Measurements from ENCODE around the gene YY1AP1. TPM values are rescaled to one million over a fixed set of nuclear protein-coding genes. Genes with fewer than 3 reads are reported as not detected.
"Not testable (repeated sequence)": the region's sequence is repeated elsewhere in the genome, so short reads cannot be mapped to it uniquely, and the experiment has no call there.

Gene YY1AP1, protein sequence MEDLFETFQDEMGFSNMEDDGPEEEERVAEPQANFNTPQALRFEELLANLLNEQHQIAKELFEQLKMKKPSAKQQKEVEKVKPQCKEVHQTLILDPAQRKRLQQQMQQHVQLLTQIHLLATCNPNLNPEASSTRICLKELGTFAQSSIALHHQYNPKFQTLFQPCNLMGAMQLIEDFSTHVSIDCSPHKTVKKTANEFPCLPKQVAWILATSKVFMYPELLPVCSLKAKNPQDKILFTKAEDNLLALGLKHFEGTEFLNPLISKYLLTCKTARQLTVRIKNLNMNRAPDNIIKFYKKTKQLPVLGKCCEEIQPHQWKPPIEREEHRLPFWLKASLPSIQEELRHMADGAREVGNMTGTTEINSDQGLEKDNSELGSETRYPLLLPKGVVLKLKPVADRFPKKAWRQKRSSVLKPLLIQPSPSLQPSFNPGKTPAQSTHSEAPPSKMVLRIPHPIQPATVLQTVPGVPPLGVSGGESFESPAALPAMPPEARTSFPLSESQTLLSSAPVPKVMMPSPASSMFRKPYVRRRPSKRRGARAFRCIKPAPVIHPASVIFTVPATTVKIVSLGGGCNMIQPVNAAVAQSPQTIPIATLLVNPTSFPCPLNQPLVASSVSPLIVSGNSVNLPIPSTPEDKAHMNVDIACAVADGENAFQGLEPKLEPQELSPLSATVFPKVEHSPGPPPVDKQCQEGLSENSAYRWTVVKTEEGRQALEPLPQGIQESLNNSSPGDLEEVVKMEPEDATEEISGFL
- 10 to 100 TPM; 59.6 to 76.0 TPM for total RNA-seq

DNA sequence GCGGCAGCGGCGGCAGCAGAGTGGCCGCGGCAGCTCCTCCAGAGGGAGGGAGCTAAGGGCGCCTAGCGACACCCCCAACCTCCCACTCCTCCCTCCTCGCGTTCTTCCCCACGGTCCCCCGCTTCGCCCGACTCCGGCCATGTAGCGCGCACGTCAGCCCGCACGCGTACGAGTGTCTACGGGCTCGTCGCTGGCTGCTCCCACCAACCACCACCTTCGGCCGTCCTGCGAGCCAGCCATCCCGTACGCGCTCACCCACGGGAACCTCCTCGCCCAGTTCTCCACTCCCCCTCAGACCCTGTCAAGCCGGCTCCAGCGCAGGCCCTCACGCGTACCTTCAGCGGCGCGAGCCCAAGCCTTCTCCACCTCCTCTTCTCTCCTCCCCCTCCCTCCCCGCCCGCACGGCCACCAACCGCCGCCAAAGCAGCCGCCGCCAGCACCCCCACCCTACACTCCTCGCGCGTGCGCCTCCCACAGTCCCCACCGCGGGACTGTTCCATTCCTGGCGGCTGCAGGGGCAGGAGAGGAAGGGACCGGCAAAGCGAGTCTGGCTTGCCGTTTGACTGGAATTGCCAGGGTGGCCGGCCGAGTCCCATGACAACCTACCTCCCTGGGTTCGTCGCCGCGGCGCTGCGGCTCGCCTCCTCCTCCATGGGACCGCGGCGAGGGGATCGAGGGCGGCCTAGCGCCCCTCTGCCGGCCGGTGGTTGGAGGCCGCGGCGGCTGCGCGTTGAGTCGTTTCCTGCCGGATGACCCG is at the start of gene YY1AP1:
Gene YY1AP1 (minus strand): TSS at position 451 of the 757 bp plus-strand sequence. CDS start 8,338 bp downstream, outside the sequence.
- CTCF ChIA-PET: no interaction called here

DNA sequence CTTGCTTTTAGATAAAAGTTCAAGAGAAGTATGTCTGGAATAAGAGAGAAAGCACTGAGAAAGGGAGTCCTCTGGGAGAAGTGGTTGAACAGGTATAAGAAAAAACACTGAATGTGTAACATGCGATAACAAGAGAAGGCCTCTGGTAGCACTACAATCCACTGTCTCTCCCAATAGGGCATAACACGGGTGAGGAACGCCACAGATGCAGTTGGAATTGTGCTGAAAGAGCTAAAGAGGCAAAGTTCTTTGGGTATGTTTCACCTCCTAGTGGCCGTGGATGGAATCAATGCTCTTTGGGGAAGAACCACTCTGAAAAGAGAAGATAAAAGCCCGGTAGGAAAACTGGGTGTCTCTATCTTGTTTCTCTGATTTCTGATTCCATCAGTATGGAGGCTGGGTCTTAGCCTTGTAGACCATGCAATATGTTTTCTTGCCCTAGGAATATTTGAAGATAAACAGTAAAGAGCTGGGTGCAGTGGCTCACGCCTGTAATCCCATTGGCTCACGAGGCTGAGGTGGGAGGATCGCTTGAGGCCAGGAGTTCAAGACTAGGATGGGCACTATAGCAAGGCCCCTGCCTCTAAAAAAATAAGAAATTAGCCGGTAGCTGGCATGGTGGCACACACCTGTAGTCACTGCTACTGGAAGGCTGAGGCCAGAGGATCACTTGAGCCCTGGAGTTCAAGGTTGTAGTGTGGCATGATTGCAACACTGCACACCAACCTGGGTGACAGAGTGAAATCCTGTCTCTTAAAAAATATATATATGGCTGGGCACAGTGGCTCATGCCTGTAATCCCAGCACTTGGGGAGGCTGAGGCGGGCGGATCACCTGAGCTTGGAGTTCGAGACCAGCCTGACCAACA is 40.7 kb upstream of the YY1AP1 start:
- intact Hi-C loops (cut with DNase I, micrococcal nuclease): no loop called here
- no peak overlapping the region for H3K27ac Mint-ChIP-seq
- ChIA-PET POLR2A (no interaction called here), CTCF (interaction anchor here (0.6 to 1.0 kb wide), 7 partner anchors 14 to 301 kb away, joined by 3 to 4 read pairs (median 3); no protein-coding TSS in a partner anchor)
- DNase-seq (peak; percentile 58), ATAC-seq (peak; percentile 53)
- H3K27me3 Mint-ChIP-seq: no peaks in the 10 kb centered on the region
- H3K4me3 Mint-ChIP-seq: no peak overlapping the region
- peaks cover 28% of the 10 kb centered on the region for H3K36me3 Mint-ChIP-seq (ENCODE audit: low read depth)
- no peaks in the 10 kb centered on the region for H3K4me1 Mint-ChIP-seq
- H3K9me3 Mint-ChIP-seq (ENCODE audit: low read depth): no peaks in the 10 kb centered on the region

More for the DNA sequence above, at the start of gene YY1AP1:
- Mint-ChIP-seq H3K9me3 (ENCODE audit: low read depth) (no peaks in the 10 kb centered on the region), H3K4me3 (peak within 1 kb of the TSS; percentile 97), H3K27me3 (no peaks in the 10 kb centered on the region), H3K4me1 (peaks cover 29% of the 10 kb centered on the region), H3K36me3 (ENCODE audit: low read depth) (peaks cover 12% of the 10 kb centered on the region), H3K27ac (peak within 1 kb of the TSS; percentile 94)
- intact Hi-C loops (cut with DNase I, micrococcal nuclease): loop anchor here in 1 of 2 experiments (5.0 to 10.0 kb wide), 10 partner anchors 59 to 714 kb away; partner anchors contain the start of genes ARHGEF2, ASH1L, CKS1B and FDPS
- ATAC-seq (peak; percentile 86), DNase-seq (peak; percentile 95)
- POLR2A ChIA-PET: no interaction called here

DNA sequence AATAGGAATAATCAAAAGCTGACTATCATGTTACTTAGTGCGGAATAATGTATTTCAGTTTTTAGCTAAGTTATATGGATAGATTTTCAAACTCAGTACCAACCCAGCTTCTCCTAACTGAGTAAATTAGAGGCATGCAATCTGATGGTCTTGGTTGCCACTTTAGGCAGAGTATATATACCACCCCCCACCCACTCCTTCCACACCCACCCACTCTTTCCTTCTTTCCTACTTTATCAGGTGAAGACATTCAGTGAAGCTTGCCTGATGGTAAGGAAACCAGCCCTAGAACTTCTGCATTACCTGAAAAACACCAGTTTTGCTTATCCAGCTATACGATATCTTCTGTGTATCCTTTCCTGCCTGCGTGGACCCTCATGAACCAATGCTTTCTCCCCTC is 36.6 kb upstream of the YY1AP1 start:
- DNase-seq (no peak), ATAC-seq (no peak)
- no peaks in the 10 kb centered on the region for H3K4me1 Mint-ChIP-seq
- H3K36me3 Mint-ChIP-seq (ENCODE audit: low read depth): peaks cover 20% of the 10 kb centered on the region
- POLR2A ChIA-PET: no interaction called here
- intact Hi-C loops (cut with DNase I, micrococcal nuclease): no loop called here
- CTCF ChIA-PET: interaction anchor here (0.9 kb wide), 1 partner anchor 49 kb away, joined by 4 read pairs; no protein-coding TSS in a partner anchor
- no peak overlapping the region for H3K4me3 Mint-ChIP-seq
- no peaks in the 10 kb centered on the region for H3K27me3 Mint-ChIP-seq
- H3K9me3 Mint-ChIP-seq (ENCODE audit: low read depth): no peaks in the 10 kb centered on the region
- H3K27ac Mint-ChIP-seq: no peak overlapping the region

DNA sequence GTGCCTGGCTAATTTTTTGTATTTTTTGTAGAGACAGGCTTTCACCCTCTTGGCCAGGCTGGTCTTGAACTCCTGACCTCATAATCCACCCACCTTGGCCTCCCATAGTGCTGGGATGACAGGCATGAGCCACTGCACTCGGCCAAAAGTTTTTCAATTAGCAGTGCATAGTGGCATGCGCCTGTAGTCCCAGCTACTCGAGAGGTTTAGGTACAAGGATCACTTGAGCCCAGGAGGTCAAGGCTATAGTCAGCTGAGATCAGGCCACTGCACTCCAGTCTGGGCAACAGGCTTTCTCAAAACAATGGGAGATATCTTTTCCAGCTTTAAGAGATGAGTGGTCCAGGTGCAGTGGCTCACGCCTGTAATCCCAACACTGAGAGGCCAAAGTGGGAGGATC is 31.1 kb upstream of the YY1AP1 start:
- peaks cover 7% of the 10 kb centered on the region for H3K4me1 Mint-ChIP-seq
- no peak for ATAC-seq
- no peak for DNase-seq
- intact Hi-C loops (cut with DNase I, micrococcal nuclease): no loop called here
- no peak overlapping the region for H3K4me3 Mint-ChIP-seq
- no peak overlapping the region for H3K27ac Mint-ChIP-seq
- no peaks in the 10 kb centered on the region for H3K27me3 Mint-ChIP-seq
- ChIA-PET POLR2A (no interaction called here), CTCF (no interaction called here)
- H3K36me3 Mint-ChIP-seq (ENCODE audit: low read depth): peaks cover 33% of the 10 kb centered on the region
- H3K9me3 Mint-ChIP-seq (ENCODE audit: low read depth): no peaks in the 10 kb centered on the region

DNA sequence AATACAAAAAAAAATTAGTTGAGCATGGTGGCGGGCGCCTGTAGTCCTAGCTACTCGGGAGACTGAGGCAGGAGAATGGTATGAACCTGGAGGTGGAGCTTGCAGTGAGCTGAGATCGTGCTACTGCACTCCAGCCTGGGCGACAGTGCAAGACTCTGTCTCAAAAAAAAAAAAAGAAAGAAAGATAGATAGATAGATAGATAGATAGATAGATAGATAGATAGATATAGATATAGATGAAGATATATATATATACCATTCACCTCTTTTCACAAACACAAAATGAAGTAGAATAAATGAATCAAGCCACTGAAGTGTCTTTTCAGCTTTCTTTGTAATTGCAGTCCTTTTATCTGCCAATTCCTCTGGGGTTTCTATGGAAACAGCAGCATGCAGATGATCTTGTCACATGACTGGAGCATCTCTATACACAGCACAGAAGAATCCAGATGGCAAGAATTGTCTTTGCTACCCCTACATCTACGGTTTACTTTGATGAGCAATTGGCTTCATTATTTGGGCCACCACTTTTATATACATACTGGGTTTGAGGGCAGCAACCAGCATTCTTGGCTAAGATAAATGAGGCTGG is 30.0 kb upstream of the YY1AP1 start:
- H3K4me1 Mint-ChIP-seq; ATAC-seq; H3K9me3 Mint-ChIP-seq (ENCODE audit: low read depth); H3K27me3 Mint-ChIP-seq; H3K27ac Mint-ChIP-seq; POLR2A ChIA-PET; H3K4me3 Mint-ChIP-seq; intact Hi-C loops (cut with DNase I, micrococcal nuclease); DNase-seq: not testable (repeated sequence)
- CTCF ChIA-PET: interaction anchor here (0.6 kb wide), 1 partner anchor 336 kb away, joined by 3 read pairs; the partner anchor contains the start of gene LAMTOR2
- peaks cover 38% of the 10 kb centered on the region for H3K36me3 Mint-ChIP-seq (ENCODE audit: low read depth)

DNA sequence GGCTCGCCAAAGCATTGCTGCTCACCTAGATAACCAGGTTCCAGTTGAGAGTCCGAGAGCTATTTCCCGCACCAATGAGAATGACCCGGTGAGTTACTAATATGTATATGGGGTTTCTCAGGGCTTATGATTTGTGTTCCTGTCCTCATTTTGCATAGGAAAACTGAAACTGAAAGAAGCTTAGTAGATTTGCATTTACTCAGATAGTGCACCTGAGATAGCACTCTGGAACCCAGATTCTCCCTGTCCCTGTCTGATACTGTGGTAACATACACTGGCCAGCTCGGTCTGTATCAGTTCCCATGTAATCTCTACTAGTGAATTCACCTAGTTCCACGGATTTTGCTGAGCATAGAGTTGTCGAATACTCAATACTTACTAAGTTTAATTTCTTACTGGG is 28.5 kb upstream of the YY1AP1 start:
- H3K9me3 Mint-ChIP-seq (ENCODE audit: low read depth): no peaks in the 10 kb centered on the region
- no peaks in the 10 kb centered on the region for H3K27me3 Mint-ChIP-seq
- intact Hi-C loops (cut with DNase I, micrococcal nuclease): no loop called here
- H3K4me1 Mint-ChIP-seq: peaks cover 7% of the 10 kb centered on the region
- ATAC-seq (peak; percentile 23), DNase-seq (no peak)
- H3K4me3 Mint-ChIP-seq: no peak overlapping the region
- ChIA-PET CTCF (interaction anchor here (0.6 to 0.8 kb wide), 2 partner anchors 18 to 112 kb away, joined by 3 read pairs; no protein-coding TSS in a partner anchor), POLR2A (no interaction called here)
- peaks cover 44% of the 10 kb centered on the region for H3K36me3 Mint-ChIP-seq (ENCODE audit: low read depth)
- no peak overlapping the region for H3K27ac Mint-ChIP-seq

DNA sequence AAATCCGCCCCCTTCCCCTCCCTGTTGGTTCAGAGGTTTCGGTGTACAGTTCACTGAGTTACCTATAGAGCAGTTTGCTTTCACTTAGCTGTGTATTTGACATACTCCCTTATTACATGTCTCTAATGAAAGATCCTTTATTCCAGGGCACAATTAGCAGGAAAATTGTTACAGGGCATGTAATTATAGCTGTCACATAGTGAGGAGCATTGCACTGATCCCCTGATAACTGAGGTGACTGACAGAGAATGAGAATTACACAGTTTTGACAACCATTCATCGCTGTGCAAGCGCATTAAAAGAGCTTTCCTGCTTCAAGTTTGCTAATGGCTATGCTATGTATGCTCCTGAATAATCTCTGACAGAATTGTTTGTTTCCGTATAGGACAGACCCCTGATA is 27.2 kb upstream of the YY1AP1 start:
- Mint-ChIP-seq H3K4me3 (no peak overlapping the region), H3K9me3 (ENCODE audit: low read depth) (no peaks in the 10 kb centered on the region), H3K4me1 (peaks cover 7% of the 10 kb centered on the region), H3K36me3 (ENCODE audit: low read depth) (peaks cover 42% of the 10 kb centered on the region), H3K27ac (no peak overlapping the region), H3K27me3 (no peaks in the 10 kb centered on the region)
- POLR2A ChIA-PET: no interaction called here
- CTCF ChIA-PET: interaction anchor here (0.6 to 1.8 kb wide), 2 partner anchors 10 to 13 kb away, joined by 4 to 5 read pairs; no protein-coding TSS in a partner anchor
- intact Hi-C loops (cut with DNase I, micrococcal nuclease): no loop called here
- DNase-seq (no peak), ATAC-seq (no peak)

DNA sequence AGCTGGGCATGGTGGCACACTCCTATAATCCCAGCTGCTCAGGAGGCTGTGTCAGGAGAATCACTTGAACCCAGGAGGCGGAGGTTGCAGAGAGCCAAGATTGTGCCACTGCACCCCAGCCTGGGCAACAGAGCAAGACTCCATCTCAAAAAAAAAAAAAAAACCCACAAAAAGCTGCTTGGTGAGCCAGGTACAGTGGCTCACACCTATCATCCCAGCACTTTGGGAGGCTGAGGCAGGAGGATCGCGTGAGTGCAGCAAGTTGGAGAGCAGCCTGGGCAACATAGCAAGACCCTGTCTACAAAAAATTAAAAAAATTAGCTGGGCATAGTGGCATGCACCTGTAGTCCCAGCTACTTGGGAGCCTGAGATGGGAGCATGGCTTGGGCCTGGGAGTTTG is 26.5 kb upstream of the YY1AP1 start:
- ChIA-PET POLR2A (interaction anchor here (0.6 kb wide), 1 partner anchor 28 kb away, joined by 4 read pairs; no protein-coding TSS in a partner anchor), CTCF (interaction anchor here (0.6 to 1.8 kb wide), 3 partner anchors 9 to 275 kb away, joined by 3 to 5 read pairs (median 4); no protein-coding TSS in a partner anchor)
- intact Hi-C loops (cut with DNase I, micrococcal nuclease): not testable (repeated sequence)

DNA sequence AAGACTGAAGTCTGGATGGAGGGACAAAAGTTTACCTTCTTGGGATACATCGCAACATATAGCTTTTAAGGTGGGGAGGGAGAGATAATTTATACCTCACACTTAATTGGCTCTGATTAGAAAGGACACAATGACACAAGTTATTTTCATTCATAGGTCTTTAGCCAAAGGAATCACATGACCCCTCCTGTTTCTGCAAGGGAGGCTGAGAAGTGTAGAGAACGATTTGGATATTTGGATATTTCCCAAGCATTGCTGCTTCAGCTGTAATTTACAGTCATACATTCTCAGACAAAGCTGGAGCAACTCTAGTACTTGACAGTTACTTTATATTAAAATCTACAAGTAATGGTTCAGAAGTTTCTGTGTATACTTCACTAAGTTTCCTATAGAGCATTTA is 24.5 kb upstream of the YY1AP1 start:
- intact Hi-C loops (cut with DNase I, micrococcal nuclease): no loop called here
- H3K9me3 Mint-ChIP-seq (ENCODE audit: low read depth): no peaks in the 10 kb centered on the region

More for the DNA sequence above, 26.5 kb upstream of the YY1AP1 start:
- not testable (repeated sequence) for ATAC-seq; H3K27me3 Mint-ChIP-seq; H3K27ac Mint-ChIP-seq; H3K4me1 Mint-ChIP-seq; H3K9me3 Mint-ChIP-seq (ENCODE audit: low read depth); DNase-seq; H3K4me3 Mint-ChIP-seq
- peaks cover 41% of the 10 kb centered on the region for H3K36me3 Mint-ChIP-seq (ENCODE audit: low read depth)

DNA sequence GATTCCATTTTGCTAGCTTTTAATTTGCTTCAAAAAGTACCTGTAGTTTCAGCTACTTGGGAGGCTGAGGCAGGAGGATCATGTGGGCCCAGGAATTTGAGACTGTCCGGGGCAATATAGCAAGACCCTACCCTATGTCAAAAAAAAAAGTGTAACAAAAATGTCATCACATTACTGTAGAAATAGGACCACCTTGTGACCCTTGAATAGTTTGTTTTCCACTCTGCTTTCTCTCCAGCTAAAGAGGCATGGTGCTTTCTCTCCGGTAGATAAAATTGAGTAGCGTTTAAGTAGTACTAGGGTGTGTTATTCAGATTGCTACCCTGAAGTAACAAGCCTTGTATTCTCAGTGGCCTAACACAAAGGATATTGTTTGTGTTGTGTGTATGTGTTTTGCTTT is 24.1 kb upstream of the YY1AP1 start:
- ATAC-seq; POLR2A ChIA-PET; H3K9me3 Mint-ChIP-seq (ENCODE audit: low read depth); H3K27me3 Mint-ChIP-seq; H3K4me3 Mint-ChIP-seq; intact Hi-C loops (cut with DNase I, micrococcal nuclease): not testable (repeated sequence)
- peak overlapping the region; percentile 25 for H3K27ac Mint-ChIP-seq
- peaks cover 48% of the 10 kb centered on the region for H3K36me3 Mint-ChIP-seq (ENCODE audit: low read depth)
- H3K4me1 Mint-ChIP-seq: peaks cover 12% of the 10 kb centered on the region
- CTCF ChIA-PET: interaction anchor here (0.6 kb wide), 1 partner anchor 105 kb away, joined by 3 read pairs; no protein-coding TSS in a partner anchor
- DNase-seq: peak; percentile 14

More for the DNA sequence above, 24.5 kb upstream of the YY1AP1 start:
- DNase-seq (no peak), ATAC-seq (no peak)
- peaks cover 46% of the 10 kb centered on the region for H3K36me3 Mint-ChIP-seq (ENCODE audit: low read depth)
- POLR2A ChIA-PET: no interaction called here
- no peaks in the 10 kb centered on the region for H3K27me3 Mint-ChIP-seq
- CTCF ChIA-PET: interaction anchor here (0.6 kb wide), 1 partner anchor 105 kb away, joined by 3 read pairs; no protein-coding TSS in a partner anchor
- H3K4me1 Mint-ChIP-seq: peaks cover 8% of the 10 kb centered on the region
- no peak overlapping the region for H3K4me3 Mint-ChIP-seq
- H3K27ac Mint-ChIP-seq: peak overlapping the region; percentile 25
